Caki2 (cell line): ENCODE data around the gene FNDC3B. TPM values are rescaled to one million over a fixed set of nuclear protein-coding genes. Genes with fewer than 3 reads are reported as not detected.

ENCODE experiments used
- DNase-seq: peaks from one replicate; pipeline ENCODE4 v3.0.0-alpha.2; 2015; ENCODE audit warnings: low read depth
- in situ Hi-C: cut with HindIII; loops from 2 replicates; pipeline ENCODE4 v1.10.0; 2016; ENCODE audit warnings: low sequenced_read_pairs, low pct_unique_long_range_greater_than_20kb, mixed read lengths
- total RNA-seq: library from RNA; depleted of rRNA; stranded (reverse); fragments of >200 nt; shearing (Covaris generic); gene quantifications from 2 replicates; pipeline ENCODE4 v1.2.3, GENCODE V29; 2014; ENCODE audit warnings: low replicate concordance

FNDC3B gene
- total RNA-seq, 1 experiment from 2014 or later, result 77.7 TPM

GRCh38 chr3:172283841-172284357, 244.5 kb downstream of the FNDC3B start:
- in situ Hi-C loops, result no loop called here

GRCh38 chr3:172285844-172286243, 246.5 kb downstream of the FNDC3B start:
- DNase-seq, result peak; percentile 30
- in situ Hi-C loops, result no loop called here

More at GRCh38 chr3:172283841-172284357, 244.5 kb downstream of the FNDC3B start:
- no peak for DNase-seq

- no peak for DNase-seq
- in situ Hi-C loops, result no loop called here
These were observed 247.3 kb downstream of the FNDC3B start for GRCh38 chr3:172286548-172287148.

DNA sequence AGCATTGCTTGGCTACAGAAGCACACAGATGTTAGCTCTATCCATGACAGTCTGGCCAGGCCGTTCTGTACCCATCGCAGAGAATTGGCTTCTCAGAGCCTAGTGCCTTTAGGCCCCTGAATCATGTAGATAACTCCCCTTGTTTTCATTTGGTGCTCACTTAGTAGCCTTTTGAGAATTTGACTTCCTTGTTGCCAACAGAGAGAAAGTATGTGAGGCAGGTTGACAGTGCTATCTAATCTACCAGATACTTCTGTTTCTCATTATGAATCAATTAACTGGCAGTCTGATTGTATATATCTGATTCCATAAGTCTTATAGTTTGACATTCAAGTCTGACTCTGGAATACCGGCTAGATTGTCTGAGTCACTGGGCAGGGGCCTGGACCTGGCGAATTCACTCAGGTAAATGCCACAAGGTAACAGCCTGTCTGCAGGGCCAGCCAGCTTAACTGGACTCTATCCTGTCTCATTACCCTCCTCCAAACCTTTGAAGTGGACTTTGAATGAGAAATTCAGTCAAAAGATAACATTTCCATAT, 248.6 kb downstream of the FNDC3B start:
- DNase-seq, result no peak
- in situ Hi-C loops, result no loop called here

- in situ Hi-C loops, result no loop called here
These were observed 249.3 kb downstream of the FNDC3B start for GRCh38 chr3:172288651-172289050.

GRCh38 chr3:172289583-172289982, 250.2 kb downstream of the FNDC3B start:
- in situ Hi-C loops, result no loop called here
- peak; percentile 35 for DNase-seq

More at GRCh38 chr3:172288651-172289050, 249.3 kb downstream of the FNDC3B start:
- no peak for DNase-seq

- in situ Hi-C loops, result no loop called here
- no peak for DNase-seq
These were observed 251.1 kb downstream of the FNDC3B start for GRCh38 chr3:172290457-172290856.

GRCh38 chr3:172291650-172292049, 252.3 kb downstream of the FNDC3B start:
- in situ Hi-C loops, result no loop called here
- DNase-seq, result no peak

DNA sequence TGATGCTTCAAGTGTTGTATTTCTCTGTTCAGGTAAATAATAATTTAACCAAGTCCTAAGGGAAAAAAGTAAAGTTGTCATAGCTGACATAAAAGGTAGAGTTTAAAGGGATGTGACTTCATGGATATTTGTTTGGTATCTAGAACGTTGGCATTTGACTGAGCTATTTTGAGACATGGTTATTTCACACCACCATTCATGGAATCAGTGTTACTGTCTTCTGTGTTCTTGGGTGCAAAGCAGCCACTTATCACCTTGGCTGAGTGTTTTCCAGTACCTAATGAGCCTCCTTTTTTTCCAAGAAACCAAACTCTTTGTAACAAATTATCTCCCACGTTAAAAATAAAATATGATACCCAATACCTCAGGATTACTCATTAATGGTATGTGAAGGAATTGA, 253.0 kb downstream of the FNDC3B start:
- in situ Hi-C loops, result no loop called here
- DNase-seq, result no peak

DNA sequence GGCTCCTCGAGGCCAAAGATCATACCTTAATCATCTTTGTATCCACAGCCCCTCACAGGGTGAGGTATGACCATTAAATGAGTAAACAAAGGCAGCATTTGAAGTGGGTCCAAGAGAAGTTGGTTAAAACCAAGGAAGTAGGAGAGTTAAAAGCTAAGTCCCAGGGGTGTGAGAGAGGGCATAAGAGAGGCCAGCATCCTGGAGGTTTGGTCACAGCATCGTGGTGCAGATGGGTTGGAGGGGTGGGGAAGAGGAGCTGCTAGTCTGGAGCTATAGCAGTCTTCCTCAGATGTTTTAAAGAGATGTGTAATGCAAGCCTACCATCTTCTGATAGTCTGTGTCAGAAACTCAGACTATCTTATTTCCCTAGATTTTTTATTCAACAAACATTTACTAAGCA, 253.7 kb downstream of the FNDC3B start:
- no peak for DNase-seq
- in situ Hi-C loops, result no loop called here

DNA sequence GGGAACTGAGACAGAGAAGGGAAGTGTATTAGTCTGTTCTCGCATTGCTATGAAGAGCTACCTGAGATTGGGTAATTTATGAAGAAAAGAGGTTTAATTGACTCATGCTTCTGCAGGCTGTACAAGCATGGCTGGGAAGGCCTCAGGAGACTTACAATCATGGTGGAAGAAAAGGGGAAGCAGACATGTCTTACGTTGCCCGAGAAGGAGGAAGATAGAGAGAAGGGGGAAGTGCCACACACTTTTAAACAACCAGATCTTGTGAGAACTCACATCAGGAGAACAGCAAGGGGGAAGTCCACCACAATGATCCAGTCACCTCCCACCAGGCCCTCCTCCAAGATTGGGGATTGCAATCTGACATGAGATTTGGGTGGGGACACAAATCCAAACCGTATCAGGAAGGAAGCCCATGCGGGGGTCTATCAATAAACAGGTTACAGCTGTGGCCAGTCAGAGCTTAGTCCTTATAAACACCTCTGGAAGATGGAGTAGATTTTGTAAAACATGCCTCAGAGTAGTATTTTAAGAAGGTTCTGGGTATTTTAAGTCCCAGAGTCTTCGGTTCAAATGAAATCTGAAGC, 254.9 kb downstream of the FNDC3B start:
- in situ Hi-C loops, result no loop called here
- DNase-seq, result no peak

GRCh38 chr3:172296248-172296974, 257.0 kb downstream of the FNDC3B start:
- no peak for DNase-seq
- in situ Hi-C loops, result no loop called here

DNA sequence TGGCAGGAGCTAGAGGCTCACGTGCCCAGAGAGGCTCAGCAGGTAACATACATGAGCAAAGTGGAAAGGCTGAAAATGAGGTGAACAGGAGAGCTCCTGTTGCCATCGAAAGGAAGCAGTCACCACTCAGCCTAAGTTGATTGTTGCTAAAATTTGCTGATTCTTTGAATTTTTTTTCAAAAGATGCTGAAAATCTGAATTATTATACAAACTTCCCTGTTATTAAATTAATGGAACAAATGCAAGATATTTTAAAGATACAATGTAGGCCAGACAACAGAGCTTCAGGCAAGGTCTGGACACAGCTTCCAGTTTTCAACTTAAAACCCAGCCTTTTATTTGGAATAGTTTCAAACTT, 257.6 kb downstream of the FNDC3B start:
- in situ Hi-C loops, result no loop called here
- no peak for DNase-seq

DNA sequence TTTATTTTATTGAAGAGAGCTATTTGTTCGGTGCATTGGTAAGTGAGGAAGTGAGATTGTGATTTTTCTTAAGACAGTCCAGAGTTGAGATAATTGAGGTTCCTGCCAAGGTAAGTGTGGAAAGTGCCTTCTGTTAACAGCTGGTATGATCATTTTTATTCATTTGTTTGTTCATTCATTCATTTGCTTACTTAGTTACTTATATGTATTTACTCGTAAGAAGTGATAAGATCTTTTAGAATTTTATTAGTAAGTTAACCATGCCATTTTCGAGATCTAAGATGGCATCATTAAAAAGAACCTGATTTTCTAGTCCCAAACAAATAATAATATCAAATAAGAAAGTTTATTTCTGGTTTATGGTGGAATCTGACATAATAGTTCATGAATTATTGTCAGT, 258.9 kb downstream of the FNDC3B start:
- DNase-seq, result no peak
- in situ Hi-C loops, result no loop called here

DNA sequence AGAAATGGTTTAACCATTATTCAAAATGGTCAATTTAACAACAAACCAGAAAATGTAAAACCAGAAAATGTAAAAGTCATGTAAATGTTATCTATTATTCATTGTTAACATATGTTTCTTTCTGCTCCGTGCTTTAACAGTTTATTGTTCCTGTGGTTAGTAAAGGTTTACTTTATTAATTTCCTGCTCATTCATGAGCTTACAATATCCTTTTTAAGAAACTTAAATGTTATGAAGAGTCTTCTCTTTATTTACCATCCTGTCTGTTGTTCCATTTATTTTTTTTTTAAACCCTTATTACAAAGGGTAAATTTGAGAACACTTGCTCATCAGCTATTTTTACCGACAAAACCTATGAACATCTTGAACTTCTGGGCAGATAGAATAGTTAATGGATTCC, 260.8 kb downstream of the FNDC3B start:
- DNase-seq, result no peak
- in situ Hi-C loops, result no loop called here

GRCh38 chr3:172300862-172301261, 261.5 kb downstream of the FNDC3B start:
- DNase-seq, result no peak
- in situ Hi-C loops, result no loop called here

DNA sequence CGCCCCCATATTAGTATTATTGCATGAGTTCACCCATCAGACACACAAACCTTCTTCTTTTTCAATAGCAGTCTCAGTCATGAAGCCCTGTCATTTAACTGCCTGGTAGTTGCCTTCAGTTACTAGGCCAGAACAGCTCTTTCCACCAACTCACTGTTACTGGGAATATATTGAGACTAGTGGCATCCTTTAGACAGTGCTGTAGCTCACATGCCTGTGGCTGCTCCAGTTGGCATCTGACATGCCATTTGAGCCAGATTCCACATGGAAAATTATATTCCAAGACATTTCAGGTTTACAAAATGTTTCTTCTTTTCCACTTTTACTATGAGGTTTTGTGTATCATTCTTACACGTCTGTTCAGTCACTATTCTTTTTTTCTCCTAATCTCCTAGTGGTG, 262.8 kb downstream of the FNDC3B start:
- in situ Hi-C loops, result no loop called here
- DNase-seq, result no peak

DNA sequence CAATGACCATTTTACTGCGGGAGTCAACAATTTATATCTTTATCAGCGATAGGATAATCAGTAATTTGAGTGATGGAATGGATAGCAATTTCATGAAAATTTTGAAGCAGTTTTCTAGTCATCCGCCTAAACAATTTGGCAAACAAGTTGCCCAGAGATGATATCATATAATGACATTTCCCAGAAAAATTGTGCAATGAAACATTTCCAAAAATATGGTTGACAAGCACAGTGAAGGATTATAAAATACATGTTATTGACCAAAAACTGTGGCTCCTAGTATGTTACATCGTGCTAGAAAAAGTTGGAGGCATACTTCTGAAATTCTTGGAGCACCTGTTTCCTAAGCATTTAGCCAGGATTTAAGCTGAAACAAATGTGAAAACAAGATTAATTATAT, 263.8 kb downstream of the FNDC3B start:
- DNase-seq, result no peak
- in situ Hi-C loops, result no loop called here

- in situ Hi-C loops, result no loop called here
- DNase-seq, result no peak
These were observed 264.7 kb downstream of the FNDC3B start for GRCh38 chr3:172303941-172304558.
